CD4-positive, alpha-beta T cell treated with Interleukin-2 at 100 ng/mL for 4 hours (primary cell): ENCODE measurements around the gene A1BG.

Experiments
- DNase-seq: peaks from one replicate; pipeline ENCODE4 v3.0.0-alpha.2; 2020; ENCODE audit warnings: low spot score

Gene A1BG, protein sequence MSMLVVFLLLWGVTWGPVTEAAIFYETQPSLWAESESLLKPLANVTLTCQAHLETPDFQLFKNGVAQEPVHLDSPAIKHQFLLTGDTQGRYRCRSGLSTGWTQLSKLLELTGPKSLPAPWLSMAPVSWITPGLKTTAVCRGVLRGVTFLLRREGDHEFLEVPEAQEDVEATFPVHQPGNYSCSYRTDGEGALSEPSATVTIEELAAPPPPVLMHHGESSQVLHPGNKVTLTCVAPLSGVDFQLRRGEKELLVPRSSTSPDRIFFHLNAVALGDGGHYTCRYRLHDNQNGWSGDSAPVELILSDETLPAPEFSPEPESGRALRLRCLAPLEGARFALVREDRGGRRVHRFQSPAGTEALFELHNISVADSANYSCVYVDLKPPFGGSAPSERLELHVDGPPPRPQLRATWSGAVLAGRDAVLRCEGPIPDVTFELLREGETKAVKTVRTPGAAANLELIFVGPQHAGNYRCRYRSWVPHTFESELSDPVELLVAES

DNA sequence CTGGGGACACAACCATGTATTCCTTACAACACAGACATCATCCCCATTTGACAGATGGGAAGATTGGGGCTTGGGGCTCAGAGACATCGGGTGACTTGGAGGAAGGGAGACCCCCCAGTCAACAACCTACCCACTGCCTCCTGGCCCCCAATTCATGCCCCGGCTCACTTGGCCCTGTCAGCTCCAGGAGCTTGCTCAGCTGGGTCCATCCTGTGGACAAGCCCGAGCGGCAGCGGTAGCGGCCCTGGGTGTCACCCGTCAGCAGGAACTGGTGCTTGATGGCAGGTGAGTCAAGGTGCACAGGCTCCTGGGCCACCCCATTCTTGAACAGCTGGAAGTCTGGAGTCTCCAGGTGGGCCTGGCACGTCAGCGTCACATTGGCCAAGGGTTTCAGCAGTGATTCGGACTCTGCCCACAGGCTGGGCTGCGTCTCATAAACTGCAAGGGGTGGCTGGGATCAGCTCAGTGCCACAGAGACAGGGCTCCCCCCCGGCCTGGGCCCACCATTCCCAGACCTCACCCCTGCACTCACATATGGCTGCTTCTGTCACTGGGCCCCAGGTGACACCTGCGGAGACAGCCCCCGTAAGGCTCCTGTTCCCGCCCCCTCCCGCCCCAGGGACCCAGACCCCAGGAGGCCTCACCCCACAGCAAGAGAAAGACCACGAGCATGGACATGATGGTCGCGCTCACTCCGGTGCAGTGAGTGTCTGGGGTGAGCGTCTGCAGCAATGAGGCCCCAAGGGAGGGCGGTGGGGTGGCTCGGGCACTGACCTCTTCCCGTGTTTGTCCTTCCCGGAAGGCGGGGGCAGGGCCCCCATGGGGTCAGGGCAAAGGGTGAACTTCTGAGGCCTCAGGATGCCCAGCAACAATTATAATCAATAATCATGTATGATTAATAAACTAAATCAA, at the start of gene A1BG:
Gene A1BG, minus strand, starts transcription at position 733 of the 912 bp plus-strand sequence. Its CDS starts 55 bp downstream, at position 678.
- DNase-seq = no peak

DNA sequence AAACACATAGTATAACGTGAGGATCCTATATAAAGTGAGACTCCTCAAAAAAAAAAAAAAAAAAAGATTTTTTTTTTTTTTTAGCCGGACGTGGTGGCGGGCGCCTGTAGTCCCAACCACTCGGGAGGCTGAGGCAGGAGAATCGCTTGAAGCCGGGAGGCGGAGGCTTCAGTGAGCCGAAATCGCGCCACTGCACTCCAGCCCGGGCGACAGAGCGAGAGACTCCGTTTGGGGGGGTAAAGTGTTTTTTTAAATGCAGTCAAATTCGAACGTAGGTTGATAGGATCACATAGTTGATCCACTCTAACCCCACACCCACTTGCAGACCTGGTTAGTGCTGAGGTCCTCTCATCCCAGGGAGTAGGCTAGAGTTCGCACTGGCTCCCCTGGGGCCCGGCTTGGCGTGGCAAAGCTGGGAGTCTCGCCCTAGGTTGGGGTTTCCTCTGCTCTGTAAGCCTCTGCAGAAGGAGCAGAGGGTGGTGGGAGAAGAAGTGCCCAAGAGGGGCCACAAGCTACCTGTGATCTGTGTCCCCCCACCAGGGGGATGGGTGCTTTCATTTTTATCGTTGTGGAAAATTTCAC, 48.6 kb upstream of the A1BG start:
- DNase-seq = no peak

DNA sequence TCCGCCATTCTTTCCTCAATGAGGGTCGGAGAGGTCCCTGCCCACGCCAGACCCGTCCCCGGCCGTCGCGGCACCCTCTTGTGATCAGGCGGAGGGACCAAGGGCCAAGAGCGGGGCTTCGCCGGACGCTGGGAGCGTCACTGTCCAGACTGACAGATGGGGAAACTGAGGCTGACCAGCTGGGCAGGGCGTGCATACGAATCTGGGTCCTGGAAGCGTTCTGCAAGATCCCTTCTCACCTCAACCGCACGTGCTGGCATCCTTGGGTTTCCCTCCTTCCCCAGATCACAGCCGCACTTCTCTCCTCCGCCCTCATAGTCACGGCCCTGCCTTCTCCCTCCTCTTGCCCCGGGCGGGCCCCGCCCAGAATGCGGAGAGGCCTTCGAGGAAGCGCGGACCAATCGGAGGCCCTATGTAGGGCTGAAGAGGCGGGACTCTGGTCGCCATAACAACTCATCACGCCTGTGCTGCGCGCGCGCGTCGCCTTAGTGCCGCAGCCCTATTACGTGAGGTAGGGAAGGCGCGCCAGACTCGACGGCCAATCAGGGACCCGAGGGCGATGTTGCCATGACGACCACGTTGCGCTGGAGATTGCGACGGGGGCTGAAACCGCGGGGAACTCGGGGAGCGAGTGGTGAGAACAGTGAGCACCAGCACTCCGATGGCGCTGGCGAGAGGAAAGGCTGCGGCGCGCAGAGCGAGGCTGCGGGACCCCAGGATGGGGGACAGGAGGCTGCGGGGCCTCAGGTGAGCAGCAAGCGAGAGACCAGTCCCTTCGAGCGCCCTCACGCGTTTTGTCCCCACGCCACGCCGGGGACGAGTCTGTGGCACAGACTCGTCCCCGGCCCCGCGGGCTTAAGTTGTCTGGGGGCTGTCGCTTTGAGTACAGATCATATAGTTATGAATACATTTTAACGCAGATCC, 47.9 kb upstream of the A1BG start:
- DNase-seq = peak; percentile 100

DNA sequence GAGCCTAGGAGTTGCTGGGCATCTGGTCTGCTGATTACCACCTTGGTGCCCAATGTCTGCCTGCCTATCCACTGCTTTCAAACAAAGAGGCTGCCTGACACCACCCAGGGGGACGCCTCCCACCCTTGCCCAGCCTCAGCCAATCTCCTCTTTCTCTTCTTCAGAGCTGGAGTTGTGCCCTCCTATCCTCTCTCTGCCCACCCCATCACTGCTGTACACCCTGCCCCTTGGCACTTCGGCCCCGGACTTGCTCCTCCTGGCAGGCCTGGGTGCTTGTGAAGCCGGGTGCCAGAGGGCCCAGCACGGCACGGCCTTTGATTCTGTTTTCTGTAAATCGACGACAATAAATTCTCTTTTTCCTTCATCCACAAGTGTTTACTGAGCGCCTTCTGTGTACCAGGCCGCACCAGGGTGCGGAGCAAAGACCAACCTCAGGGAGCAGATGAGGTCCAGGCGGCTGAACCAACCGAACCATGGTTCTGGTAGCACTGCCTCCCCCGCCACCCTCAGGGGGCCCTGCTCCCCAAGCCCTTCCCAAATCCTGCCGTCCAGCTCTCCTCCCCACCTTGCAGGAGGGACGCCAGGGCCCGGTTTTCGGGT, 47.1 kb upstream of the A1BG start:
- DNase-seq = no peak

DNA sequence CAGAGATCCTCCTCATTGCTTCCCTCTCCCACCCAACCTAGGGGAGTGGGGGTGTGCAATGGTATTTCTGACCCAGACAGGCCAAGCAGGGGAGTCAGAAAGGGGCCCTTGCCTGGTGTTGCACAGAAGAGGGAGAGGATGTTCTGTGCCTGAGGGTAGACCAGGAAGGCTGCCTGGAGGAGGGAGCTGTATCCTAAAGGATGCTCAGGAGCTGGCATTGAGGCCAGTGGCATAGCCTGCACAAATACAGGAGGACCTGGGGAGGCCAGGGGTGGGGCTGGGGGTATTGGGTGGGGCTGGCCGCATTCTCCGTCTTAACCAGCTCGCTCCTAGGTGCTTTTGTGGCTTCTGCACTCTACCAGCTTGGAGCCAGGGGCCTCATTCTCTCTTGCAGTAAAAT, 46.6 kb upstream of the A1BG start:
- no peak for DNase-seq

DNA sequence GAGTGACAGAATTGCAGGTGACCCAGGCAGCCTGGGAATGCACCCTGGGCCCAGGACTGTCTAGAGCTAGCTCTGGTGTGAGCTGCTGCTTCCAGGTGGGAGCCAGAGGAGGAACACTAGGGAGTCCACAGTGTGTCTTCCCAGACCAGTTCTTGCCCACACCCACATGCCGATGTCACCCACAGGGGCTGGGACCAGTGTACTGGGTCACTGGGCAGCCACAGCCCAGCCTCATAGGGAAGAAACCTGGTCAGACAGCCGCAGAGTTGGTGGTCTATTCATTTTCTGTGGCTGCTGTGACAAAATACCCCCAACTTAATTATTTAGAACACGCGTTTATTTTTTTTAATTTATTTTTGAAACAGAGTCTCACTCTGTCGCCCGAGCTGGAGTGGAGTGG, 45.3 kb upstream of the A1BG start:
- DNase-seq = no peak

DNA sequence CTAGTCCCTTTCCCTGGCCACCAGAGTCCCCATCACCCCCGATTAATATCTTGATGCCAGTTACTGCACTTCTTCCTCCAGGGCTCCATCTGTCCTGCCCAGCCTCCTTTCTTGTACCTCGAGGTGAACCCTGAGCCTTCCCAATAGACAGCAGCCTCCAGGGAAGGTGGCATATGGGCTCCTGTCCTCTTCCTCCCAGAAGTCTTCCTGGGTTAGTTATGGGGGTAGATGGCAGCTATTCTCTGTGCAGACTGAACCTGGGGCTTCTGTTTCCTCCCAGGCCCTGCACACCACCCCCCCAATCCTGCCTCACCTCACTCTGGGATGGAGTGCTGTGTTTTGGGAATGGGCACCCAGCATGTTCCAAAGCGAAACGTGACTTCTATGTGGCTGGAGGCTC, 44.8 kb upstream of the A1BG start:
- no peak for DNase-seq

DNA sequence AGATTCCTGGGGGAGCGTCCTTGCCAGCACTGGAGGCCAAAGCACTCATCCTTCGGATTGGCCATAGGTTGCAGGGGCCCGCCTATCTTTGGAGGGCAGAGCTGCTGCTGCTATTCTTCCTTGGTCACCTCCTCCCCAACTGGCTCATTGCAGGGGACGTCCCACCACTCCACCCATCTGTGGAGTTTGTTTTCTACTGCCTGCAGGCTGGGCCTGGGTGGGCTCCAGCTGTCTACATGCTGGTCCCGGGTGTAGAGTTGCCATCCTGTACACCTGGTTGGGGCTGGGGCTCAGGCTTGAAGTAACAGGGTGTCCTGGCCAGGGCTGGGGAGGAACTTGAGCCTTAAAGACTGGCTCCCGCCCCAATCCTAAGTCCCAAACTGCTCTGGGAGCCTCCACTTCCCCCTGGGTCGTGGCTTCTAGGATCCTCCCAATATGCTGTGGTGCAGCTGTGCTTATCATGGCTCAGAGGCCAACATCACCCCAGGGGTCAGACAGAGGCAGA, 44.3 kb upstream of the A1BG start:
- no peak for DNase-seq

DNA sequence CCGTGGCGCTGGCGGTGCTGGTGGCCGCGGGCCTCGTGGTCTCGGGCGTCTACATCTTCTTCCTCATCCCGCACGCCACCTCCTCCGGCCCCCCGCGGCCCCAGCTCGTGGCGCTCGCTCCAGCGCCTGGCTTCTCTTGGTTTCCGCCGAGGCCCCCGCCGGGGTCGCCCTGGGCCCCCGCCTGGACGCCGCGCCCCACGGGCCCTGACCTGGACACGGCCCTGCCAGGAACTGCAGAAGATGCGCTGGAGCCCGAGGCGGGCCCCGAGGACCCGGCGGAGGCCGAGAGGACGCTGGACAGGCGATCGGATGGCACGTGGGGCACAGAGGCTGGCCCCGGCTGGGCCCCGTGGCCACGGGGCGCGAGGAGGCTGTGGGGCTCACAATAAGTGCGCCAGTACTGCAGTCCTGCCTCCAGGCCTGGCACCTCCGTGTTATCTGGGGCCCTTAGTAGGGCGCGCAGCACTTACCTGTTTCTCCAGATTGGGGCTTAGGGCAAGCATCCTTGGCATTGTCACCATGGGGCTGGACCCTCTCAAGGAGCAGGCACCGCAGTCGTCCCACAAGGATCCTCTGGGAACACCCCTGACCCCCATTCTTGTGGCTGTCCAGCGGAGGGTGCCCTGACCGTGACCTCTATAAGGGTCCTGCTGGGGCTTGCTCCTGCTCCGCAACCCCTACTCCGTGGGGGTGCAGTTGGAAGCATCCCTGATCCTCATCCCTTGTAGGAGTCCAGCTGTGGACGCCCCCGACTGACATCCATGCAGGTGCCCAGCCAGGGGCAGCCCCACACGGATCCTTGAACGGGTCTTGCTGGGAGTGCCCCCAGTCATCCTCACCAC, 43.6 kb upstream of the A1BG start:
- DNase-seq = no peak

DNA sequence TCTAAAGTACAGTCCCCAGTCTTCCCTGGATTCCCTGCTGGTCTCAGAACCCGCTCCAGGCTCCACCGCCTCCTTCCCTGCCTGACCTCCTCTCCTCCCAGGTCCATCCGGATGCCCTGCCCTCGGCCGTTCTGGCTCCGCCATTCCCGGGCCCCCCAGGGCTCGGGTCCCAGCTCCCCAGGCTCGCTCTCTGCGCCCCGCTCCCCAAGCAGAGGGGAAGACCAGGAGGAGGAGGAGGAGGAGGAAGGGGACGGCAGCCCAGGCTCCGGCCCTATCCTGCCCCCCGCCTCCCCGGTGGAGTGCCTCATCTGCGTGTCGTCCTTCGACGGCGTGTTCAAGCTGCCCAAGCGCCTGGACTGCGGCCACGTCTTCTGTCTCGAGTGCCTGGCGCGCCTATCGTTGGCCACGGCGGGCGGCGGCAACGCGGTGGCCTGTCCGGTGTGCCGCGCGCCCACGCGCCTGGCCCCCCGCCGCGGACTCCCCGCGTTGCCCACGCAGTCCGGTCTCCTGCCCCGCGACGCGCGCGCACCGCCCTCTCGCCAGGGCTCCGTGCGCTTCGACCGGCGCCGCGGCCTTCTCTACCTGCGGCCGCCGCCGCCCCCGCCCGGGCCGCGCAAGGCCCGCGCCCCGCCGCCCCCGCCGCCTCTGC, 42.8 kb upstream of the A1BG start:
- no peak for DNase-seq

DNA sequence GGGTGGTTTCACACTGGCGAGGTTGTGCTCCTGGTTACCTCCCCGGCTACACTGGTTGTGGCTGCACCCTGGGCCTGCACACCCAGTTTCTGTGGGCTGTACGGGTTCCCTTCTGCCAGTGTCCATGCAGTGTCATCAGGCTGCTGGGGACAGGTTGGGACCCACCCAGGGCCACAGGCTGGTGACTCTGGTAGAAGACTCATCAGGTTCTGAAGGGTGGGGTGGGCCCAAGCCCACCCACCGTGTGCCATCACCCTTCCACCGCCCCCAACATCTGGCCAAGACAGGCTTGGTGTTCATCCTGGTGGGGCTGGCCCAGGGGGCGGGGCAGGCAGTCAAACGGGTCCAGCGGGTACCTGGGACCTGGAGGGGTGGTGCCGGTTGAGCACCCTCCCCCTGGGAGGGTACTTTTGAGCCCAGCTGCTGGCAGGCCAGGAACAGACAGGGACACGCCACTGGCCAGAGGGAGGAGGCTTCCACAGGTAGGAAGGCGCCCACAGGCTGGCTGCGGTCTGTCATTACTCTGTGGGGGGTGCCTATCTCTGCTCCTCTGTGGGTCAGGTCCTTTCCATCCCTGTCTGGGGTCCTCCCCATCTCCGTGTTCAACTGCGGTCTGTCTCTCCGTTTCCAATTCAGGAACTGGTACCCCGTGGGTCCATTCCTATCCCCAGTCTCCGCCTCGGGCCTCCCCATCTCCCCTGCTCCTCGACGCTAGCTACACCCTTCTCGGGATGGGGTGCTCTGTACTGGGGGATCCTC, 42.1 kb upstream of the A1BG start, which contains the start of gene RNF225:
Gene RNF225, plus strand, starts transcription at position 437 of the 759 bp plus-strand sequence. CDS start 434 bp downstream, outside the sequence.
- DNase-seq = no peak

DNA sequence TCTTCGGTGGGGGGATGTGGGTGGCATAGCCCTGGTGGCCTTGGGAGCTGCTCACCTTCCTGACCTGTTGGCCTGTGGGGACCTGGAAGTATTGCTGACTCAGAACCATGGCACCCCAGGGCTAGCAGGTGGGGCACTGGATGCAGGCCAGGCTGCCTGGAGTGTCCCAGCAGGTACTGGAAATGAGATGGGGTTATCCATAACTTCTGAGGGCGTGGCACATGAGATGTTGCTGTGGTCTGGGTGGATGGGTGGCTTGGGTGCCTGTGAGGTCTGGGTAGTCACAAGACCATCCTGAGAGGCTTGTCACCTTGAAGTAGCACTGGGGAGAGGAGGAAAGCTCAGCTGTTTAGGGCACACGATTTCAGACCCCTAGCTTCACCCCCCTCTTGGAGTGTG, 41.5 kb upstream of the A1BG start:
- no peak for DNase-seq

DNA sequence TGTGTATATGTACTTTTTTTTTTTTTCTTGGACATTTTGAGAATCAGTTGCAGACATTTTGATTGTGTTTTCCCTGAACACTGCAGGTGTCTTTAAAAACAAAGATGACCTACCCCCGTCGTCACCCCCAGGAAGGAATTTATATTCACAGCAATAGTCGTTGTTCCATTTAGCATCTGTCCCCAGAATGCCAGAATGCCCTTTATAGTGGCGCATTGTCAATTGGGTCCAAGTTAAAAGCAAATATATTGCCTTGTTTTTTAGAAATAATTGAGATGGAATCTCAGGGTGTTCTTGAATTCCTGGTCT, 40.4 kb upstream of the A1BG start:
- DNase-seq = no peak

DNA sequence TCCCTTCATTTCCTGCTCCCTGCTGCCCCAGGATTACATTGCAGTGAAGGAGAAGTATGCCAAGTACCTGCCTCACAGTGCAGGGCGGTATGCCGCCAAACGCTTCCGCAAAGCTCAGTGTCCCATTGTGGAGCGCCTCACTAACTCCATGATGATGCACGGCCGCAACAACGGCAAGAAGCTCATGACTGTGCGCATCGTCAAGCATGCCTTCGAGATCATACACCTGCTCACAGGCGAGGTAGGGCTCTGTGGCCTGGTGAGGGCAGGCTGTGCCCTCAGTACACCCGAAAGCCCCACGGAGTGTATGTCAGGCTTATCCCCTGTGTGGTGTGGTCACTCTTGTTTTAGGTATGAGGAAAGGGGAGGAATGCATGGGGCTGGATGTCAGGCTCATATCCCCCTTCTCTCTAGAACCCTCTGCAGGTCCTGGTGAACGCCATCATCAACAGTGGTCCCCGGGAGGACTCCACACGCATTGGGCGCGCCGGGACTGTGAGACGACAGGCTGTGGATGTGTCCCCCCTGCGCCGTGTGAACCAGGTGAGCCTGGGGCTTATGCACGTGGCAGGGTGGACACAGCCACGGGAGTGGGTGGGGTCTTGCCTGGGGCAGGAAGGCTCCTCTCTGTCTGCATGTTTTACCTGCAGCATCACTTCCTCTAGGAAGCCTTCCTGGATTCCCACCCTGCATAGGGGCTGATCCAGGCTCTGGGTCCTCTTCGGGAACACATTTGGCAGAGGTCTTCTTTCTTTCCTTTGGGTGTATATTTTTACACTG, 39.8 kb upstream of the A1BG start:
- DNase-seq = no peak

DNA sequence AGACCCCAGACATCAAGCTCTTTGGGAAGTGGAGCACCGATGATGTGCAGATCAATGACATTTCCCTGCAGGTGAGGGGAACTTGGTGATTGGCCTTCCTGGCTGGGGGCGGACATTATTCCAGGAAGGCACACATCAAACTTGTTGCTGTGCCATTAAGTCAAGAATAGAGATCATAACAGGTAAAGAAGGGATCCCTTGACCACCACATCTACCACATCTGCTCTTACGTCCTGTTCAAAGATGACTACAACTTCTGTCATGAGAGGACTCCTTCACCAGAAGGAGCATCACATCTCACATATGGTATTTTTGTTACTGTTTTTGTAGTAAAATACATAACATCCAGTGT, 34.9 kb upstream of the A1BG start:
- no peak for DNase-seq

DNA sequence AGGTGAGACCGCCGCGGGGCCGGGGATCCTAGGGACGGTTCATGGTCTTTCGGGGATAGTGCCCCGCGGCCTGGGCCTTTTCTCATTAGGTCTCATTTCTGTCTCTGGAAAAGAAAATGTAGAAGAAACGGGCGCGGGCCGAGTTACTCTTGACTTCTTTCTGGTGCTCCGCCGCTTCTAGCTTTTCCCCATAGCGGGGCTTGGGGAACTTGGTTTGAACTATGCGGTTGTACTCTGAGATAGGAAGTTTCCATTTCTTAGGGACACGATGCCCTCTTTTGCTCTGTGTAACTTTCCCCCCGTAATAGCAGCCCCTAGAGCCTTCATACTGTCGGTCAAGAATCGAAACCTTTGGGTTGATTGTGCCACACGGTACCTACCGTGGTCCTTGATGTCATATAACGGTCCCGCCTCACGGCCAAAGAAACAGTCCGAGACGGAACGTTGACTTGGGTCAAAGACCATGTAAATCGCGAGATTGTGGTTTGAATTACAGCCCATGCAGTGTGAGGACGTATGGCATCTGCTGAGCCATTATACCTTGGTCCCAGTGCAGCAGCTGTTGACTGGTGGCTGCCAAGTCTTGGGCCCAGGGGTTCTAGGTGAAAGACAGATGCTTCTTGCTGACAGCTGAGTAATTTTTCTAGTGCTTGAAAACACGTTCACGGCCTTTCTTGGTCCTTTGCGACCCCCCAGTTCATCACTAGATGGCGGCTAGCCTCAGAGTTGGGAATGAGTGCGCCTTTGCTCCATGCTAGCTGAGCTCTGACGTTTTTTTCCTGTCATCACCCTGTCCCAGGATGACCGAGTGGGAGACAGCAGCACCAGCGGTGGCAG, 34.3 kb upstream of the A1BG start:
- DNase-seq = no peak
